HepG2 (cell line): ENCODE measurements around the gene ELFN1. TPM values are rescaled to one million over a fixed set of nuclear protein-coding genes. Genes with fewer than 3 reads are reported as not detected.
A peak's percentile ranks its signal among the peaks of the same experiment; 100 is the strongest.

Experiments used
- ARNT2 ChIP-seq: sonication (generic); formaldehyde crosslinking; IDR thresholded peaks from 2 replicates; pipeline ENCODE4 v1.8.0; 2022; ENCODE audit warnings: mild to moderate bottlenecking, low read depth, missing genetic modification reagents, moderate library complexity
- BHLHE40 ChIP-seq: IDR thresholded peaks from 2 replicates; pipeline ENCODE4 v1.6.1; 2011; ENCODE audit warnings: low read length, improper control_type of control experiment
- DMTF1 ChIP-seq: sonication (generic); formaldehyde crosslinking; IDR thresholded peaks from 2 replicates; pipeline ENCODE4 v1.4.0; 2020; ENCODE audit warnings: mild to moderate bottlenecking, missing genetic modification reagents
- HES4 ChIP-seq: sonication (generic); formaldehyde crosslinking; IDR thresholded peaks from 2 replicates; pipeline ENCODE4 v1.9.0; 2021; ENCODE audit warnings: mild to moderate bottlenecking, missing genetic modification reagents, borderline replicate concordance
- IRX3 ChIP-seq: sonication (generic); formaldehyde crosslinking; IDR thresholded peaks from 2 replicates; pipeline ENCODE4 v1.8.1; 2023; ENCODE audit warnings: mild to moderate bottlenecking, low read depth, missing genetic modification reagents, borderline replicate concordance
- KLF9 ChIP-seq: IDR thresholded peaks from 2 replicates; pipeline ENCODE4 v1.6.1; 2016; ENCODE audit warnings: low read depth
- KMT2B ChIP-seq: IDR thresholded peaks from 2 replicates; pipeline ENCODE4 v1.6.1; 2016; ENCODE audit warnings: missing genetic modification reagents, missing compliant biosample characterization
- MAFG ChIP-seq: sonication (generic); formaldehyde crosslinking; IDR thresholded peaks from 2 replicates; pipeline ENCODE4 v1.5.1; 2020; ENCODE audit warnings: mild to moderate bottlenecking, missing genetic modification reagents
- NR1H2 ChIP-seq: sonication (generic); formaldehyde crosslinking; IDR thresholded peaks from 2 replicates; pipeline ENCODE4 v1.8.1; 2022; ENCODE audit warnings: low read depth, missing genetic modification reagents, borderline replicate concordance
- PATZ1 ChIP-seq: sonication (generic); formaldehyde crosslinking; IDR thresholded peaks from 2 replicates; pipeline ENCODE4 v1.4.0; 2020; ENCODE audit warnings: missing genetic modification reagents
- PITX1 ChIP-seq: sonication (generic); formaldehyde crosslinking; IDR thresholded peaks from 2 replicates; pipeline ENCODE4 v1.5.1; 2020; ENCODE audit warnings: mild to moderate bottlenecking, missing genetic modification reagents
- POGZ ChIP-seq: sonication (generic); formaldehyde crosslinking; IDR thresholded peaks from 2 replicates; pipeline ENCODE4 v1.4.0; 2020; ENCODE audit warnings: mild to moderate bottlenecking, missing genetic modification reagents
- PRDM15 ChIP-seq: sonication (generic); formaldehyde crosslinking; IDR thresholded peaks from 2 replicates; pipeline ENCODE4 v1.4.0; 2020; ENCODE audit warnings: missing genetic modification reagents
- RCOR2 ChIP-seq: IDR thresholded peaks from 2 replicates; pipeline ENCODE4 v1.6.1; 2016; ENCODE audit warnings: missing biosample characterization, missing genetic modification reagents
- RELA ChIP-seq: sonication (generic); formaldehyde crosslinking; IDR thresholded peaks from 2 replicates; pipeline ENCODE4 v1.4.0; 2020; ENCODE audit warnings: missing genetic modification reagents
- RFXANK ChIP-seq: IDR thresholded peaks from 2 replicates; pipeline ENCODE4 v1.6.1; 2016
- RNF2 ChIP-seq: fragments of 450-650 bp; conservative IDR thresholded peaks from 2 replicates; pipeline ENCODE4 v1.6.1; 2016; ENCODE audit warnings: low read depth
- ZNF224 ChIP-seq: sonication (generic); formaldehyde crosslinking; IDR thresholded peaks from 2 replicates; pipeline ENCODE4 v1.5.0; 2020; ENCODE audit warnings: mild to moderate bottlenecking, missing genetic modification reagents
- ZNF225 ChIP-seq: sonication (generic); formaldehyde crosslinking; IDR thresholded peaks from 2 replicates; pipeline ENCODE4 v1.4.0; 2020; ENCODE audit warnings: mild to moderate bottlenecking, missing genetic modification reagents
- ZNF331 ChIP-seq: sonication (generic); formaldehyde crosslinking; IDR thresholded peaks from 2 replicates; pipeline ENCODE4 v1.4.0; 2020; ENCODE audit warnings: missing genetic modification reagents
- ZNF33A ChIP-seq: sonication (generic); formaldehyde crosslinking; IDR thresholded peaks from 2 replicates; pipeline ENCODE4 v1.5.1; 2020; ENCODE audit warnings: missing genetic modification reagents, mild to moderate bottlenecking, moderate library complexity, borderline replicate concordance
- ZNF558 ChIP-seq: sonication (generic); formaldehyde crosslinking; IDR thresholded peaks from 2 replicates; pipeline ENCODE4 v1.9.0; 2022; ENCODE audit warnings: mild to moderate bottlenecking, missing genetic modification reagents, borderline replicate concordance
- polyA plus RNA-seq, 8 experiments: library from polyadenylated mRNA; depleted of rRNA in 3 of 8; stranded (reverse) in 7 of 8; unstranded in 1 of 8; fragments of >200 nt; fragmentation: Illumina TruSeq in 4 of 8; extraction: Trizol in 4 of 8; gene quantifications; 2 replicates each; pipeline versions ENCODE4 v1.2.1 to v1.2.3, GENCODE V29; 2011 to 2016; ENCODE audit warnings: low read depth in 4 of 8, missing spikeins in 1 of 8, mixed read lengths in 1 of 8; ENCODE audit not compliant: insufficient read depth in 1 of 8
- total RNA-seq, 5 experiments: library from RNA; depleted of rRNA; stranded (reverse); fragments of >200 nt; fragmentation: Illumina TruSeq; extraction: Trizol; gene quantifications; 2 replicates each; pipeline ENCODE4 v1.2.3, GENCODE V29; 2016; ENCODE audit warnings: low read depth in 1 of 5

ELFN1 gene
- total and polyA plus RNA-seq, 2 of the 13 experiments (the other 11 are each of a cell fraction or from before 2014, with no cell fraction given): 0.13 to 0.18 TPM

GRCh38 chr7:1713502-1714484 lies 43.7 kb downstream of the ELFN1 start (continued):
- TF ChIP-seq PRDM15 (CRISPR knock-in tag) (0 out of 2 replicates have a peak, but pooled peaks have one; percentile 32), KMT2B (CRISPR knock-in tag) (peak; percentile 47; the same call in 1 of the 2 replicates), DMTF1 (CRISPR knock-in tag) (no peak), RFXANK (CRISPR knock-in tag) (no peak), ZNF225 (CRISPR knock-in tag) (peak; percentile 96), MAFG (CRISPR knock-in tag) (no peak), RELA (CRISPR knock-in tag) (no peak), HES4 (CRISPR knock-in tag) (peak; percentile 83; the same call in 1 of the 2 replicates), KLF9 (CRISPR knock-in tag) (0 out of 2 replicates have a peak, but pooled peaks have one; percentile 68), NR1H2 (0 out of 2 replicates have a peak, but pooled peaks have one; percentile 55), BHLHE40 (peak; percentile 98), PITX1 (CRISPR knock-in tag) (peak; percentile 98), ZNF331 (CRISPR knock-in tag) (peak; percentile 95), POGZ (CRISPR knock-in tag) (peak; percentile 81), ZNF558 (CRISPR knock-in tag) (peak; percentile 66; the same call in 1 of the 2 replicates), PATZ1 (CRISPR knock-in tag) (peak; percentile 94), RNF2 (peak; percentile 63; the same call in 1 of the 2 replicates), ZNF224 (CRISPR knock-in tag) (peak; percentile 93), RCOR2 (peak; percentile 61; the same call in 1 of the 2 replicates), ARNT2 (CRISPR knock-in tag) (peak; percentile 95), ZNF33A (peak; percentile 89; the same call in 1 of the 2 replicates), IRX3 (CRISPR knock-in tag) (peak; percentile 84; the same call in 1 of the 2 replicates)
